Adrenal gland (tissue), 12 donors: ENCODE measurements around the gene SH2D4B. TPM values are rescaled to one million over a fixed set of nuclear protein-coding genes. Genes with fewer than 3 reads are reported as not detected.
"Not testable (repeated sequence)": the region's sequence is repeated elsewhere in the genome, so short reads cannot be mapped to it uniquely, and the experiment has no call there.

ENCODE experiments used
- DNase-seq, 7 donors: peaks; one replicate each; pipeline ENCODE4 v3.0.0-alpha.2; 2019 to 2020
- H3K27ac ChIP-seq, 5 donors: fragments of 200-600 bp; sonication (generic) in 4 of 5; 1 replicate in 3 of 5; 2 replicates in 2 of 5; pipeline versions ENCODE4 v1.5.1 to v1.8.0; 2016 to 2020; ENCODE audit warnings: mild to moderate bottlenecking in 1 of 5
- H3K27me3 ChIP-seq: fragments of 200-600 bp; 2 replicates; pipeline ENCODE4 v1.8.0; 2021
- H3K36me3 ChIP-seq, 2 donors: fragments of 200-600 bp; replicated peaks in 1 of 2; 1 replicate in 1 of 2; 2 replicates in 1 of 2; pipeline versions ENCODE4 v1.5.1 to v1.8.0; 2018 to 2022
- H3K4me1 ChIP-seq, 2 donors: fragments of 200-600 bp; replicated peaks in 1 of 2; 1 replicate in 1 of 2; 2 replicates in 1 of 2; pipeline versions ENCODE4 v1.5.1 to v1.8.0; 2018 to 2021
- H3K4me3 ChIP-seq, 4 donors: fragments of 200-600 bp; sonication (generic) in 3 of 4; one replicate each; pipeline ENCODE4 v1.5.1; 2016 to 2018
- H3K9me3 ChIP-seq, 3 donors: fragments of 200-600 bp; sonication (generic) in 1 of 3; replicated peaks in 1 of 3; 1 replicate in 2 of 3; 2 replicates in 1 of 3; pipeline versions ENCODE4 v1.5.1 to v1.8.0; 2016 to 2021
- CTCF ChIP-seq, 6 experiments: fragments of 450-650 bp in 4 of 6; fragments of 200-600 bp in 2 of 6; sonication (generic) in 1 of 6; IDR thresholded peaks; 1 replicate in 5 of 6; 2 replicates in 1 of 6; pipeline versions ENCODE4 v1.5.1 to v1.8.0; 2016 to 2021; ENCODE audit warnings: antibody characterized with exemption in 6 of 6, mild to moderate bottlenecking in 2 of 6, moderate library complexity in 1 of 6
- POLR2A ChIP-seq, 2 donors: fragments of 450-650 bp; IDR thresholded peaks; one replicate each; pipeline ENCODE4 v1.6.1; 2017; ENCODE audit warnings: antibody characterized with exemption in 2 of 2, mild to moderate bottlenecking in 2 of 2, moderate library complexity in 1 of 2
- WGBS, 4 donors: extraction: QIAGEN DNeasy Blood & Tissue Kit in 2 of 4; methylation state at CpG; one replicate each; pipeline versions ENCODE4 v1.1.5 to v1.1.7; 2013 to 2017; 5-methylcytosine and 5-hydroxymethylcytosine counted together
- intact Hi-C, 2 donors: fragments of 100-400 bp; cut with DNase I; formaldehyde crosslinking; loops; one replicate each; pipeline versions ENCODE4 v1.14.1 to v1.15.0; 2022 to 2023
- polyA plus RNA-seq, 3 donors: library from polyadenylated mRNA; stranded (reverse); fragments of 200-250 nt in 2 of 3; fragments of 350-450 nt in 1 of 3; fragmentation: Illumina TruSeq in 1 of 3; extraction: RNeasy Lipid Tissue Mini Kit (QIAGEN cat#74804) in 1 of 3; gene quantifications; one replicate each; pipeline ENCODE4 v1.2.3, GENCODE V29; 2013 to 2014
- total RNA-seq, 9 donors: library from RNA; depleted of rRNA in 4 of 9; stranded (reverse); fragments of >200 nt in 4 of 9; fragments of 120-200 nt in 1 of 9; fragmentation: NEBNext Ultra II Directional in 1 of 9; extraction: Animal tissue kit (Norgen Biotek cat#: 25700) in 1 of 9; gene quantifications; one replicate each; pipeline versions ENCODE4 v1.1.0 to v1.2.4, GENCODE V29; 2013 to 2023
- donor health status: healthy with polysubstance abuse.
- donor health status: Bipolar disorder and iron deficiency.
- donor health status: DM: yes; HTN: yes; CAD: no.
- donor health status: DM: no; HTN: no; CAD: no.
- donor health status: DM: no; HTN: no; CAD: no.
- donor health status: DM: yes; HTN: yes; CAD: no.

The SH2D4B gene
- total and polyA plus RNA-seq, 12 donors, result 0.06 to 0.35 (median 0.07) TPM; not detected in 9

DNA sequence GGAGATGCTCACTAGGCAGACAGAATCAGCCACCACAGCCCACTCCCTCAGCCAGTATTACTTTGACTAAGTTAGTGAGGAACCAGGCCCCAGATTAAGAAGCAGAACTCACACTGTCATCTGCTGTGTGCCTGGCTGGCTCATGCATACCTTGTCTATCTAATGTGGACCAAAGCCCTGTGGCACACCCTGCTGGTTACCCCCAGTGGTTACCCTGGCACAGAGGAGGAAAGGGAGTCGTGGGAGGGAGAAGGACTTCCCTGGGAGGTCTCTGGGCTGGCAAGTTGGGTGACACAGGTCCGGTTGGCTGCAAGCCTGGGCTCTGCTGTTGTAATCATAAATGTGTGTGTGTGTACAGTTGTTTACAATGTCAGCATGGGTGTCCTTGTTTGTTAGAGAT lies 7.5 kb upstream of the SH2D4B start:
- no peak overlapping the region for H3K4me3 ChIP-seq
- peak in 3 of 7 donors; percentile 31 to 49 (median 47) for DNase-seq
- no peaks in the 10 kb centered on the region for H3K9me3 ChIP-seq
- H3K27ac ChIP-seq, result no peak overlapping the region
- intact Hi-C loops, result no loop called here
- peaks cover 0 to 2% of the 10 kb centered on the region in 2 donors for H3K4me1 ChIP-seq
- WGBS, 4 donors, result 52 to 60% (median 56%) methylated on average over 1 to 2 of the region's 2 CpGs
- H3K27me3 ChIP-seq, result no peaks in the 10 kb centered on the region
- no peak for TF ChIP-seq POLR2A (IDR thresholded peaks at IDR 0.05)
- TF ChIP-seq CTCF (IDR thresholded peaks at IDR 0.05), result peak in 3 of 6 experiments; percentile 11 to 32 (median 25)
- H3K36me3 ChIP-seq, result no peaks in the 10 kb centered on the region

DNA sequence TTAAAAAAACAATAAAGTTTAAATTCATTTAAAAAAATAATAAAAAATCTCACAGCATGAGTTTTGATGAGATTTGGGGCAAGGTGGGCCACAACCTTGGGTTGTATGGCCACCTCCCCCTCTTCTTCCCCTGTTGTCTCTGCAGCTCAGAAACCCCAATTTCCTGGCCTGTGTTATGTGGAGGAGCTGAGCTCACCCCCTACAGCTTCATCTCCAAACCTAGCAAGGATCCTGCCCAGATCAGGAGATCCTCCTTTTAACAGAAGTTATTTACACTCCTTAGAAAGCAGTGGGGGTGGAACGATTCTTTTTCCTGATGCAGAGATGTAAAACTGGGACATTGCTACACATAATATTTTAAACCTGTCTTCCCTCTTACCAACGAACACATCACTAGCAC lies 6.9 kb upstream of the SH2D4B start:
- Histone ChIP-seq H3K27ac (no peak overlapping the region), H3K9me3 (no peaks in the 10 kb centered on the region), H3K4me3 (no peak overlapping the region), H3K36me3 (no peaks in the 10 kb centered on the region), H3K4me1 (no peaks in the 10 kb centered on the region), H3K27me3 (no peaks in the 10 kb centered on the region)
- WGBS, 4 donors, result 36 to 44% (median 42%) methylated on average over 2 of the region's 2 CpGs
- intact Hi-C loops, result no loop called here
- DNase-seq, result no peak
- TF ChIP-seq CTCF (IDR thresholded peaks at IDR 0.05) (no peak), POLR2A (IDR thresholded peaks at IDR 0.05) (no peak)

DNA sequence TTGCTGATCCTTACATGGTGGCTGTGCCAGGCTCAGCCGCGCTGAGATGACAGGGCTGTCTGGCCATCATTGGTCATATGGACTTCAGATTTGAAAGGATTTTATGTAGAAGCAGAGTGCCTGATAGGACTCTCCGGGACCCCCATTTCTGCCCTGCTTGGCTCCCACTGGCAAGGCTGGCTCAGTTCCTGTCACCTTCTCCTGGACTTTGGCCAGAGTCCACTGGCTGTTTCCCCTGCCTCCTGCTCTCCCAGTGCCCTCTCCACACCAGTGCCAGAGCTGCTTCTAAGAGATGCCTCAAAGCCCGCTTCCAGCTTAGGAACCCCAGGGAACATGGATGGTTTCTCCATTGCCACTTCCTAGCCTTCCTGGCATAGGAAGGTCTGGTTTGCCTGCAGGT lies 5.1 kb upstream of the SH2D4B start:
- H3K9me3 ChIP-seq, result no peaks in the 10 kb centered on the region
- intact Hi-C loops, result no loop called here
- H3K27me3 ChIP-seq, result no peaks in the 10 kb centered on the region
- WGBS, 4 donors, result 89 to 94% (median 91%) methylated on average over 4 of the region's 4 CpGs
- peak in 1 of 7 donors; percentile 42 for DNase-seq
- H3K27ac ChIP-seq, result no peak overlapping the region
- TF ChIP-seq CTCF (IDR thresholded peaks at IDR 0.05) (no peak), POLR2A (IDR thresholded peaks at IDR 0.05) (no peak)
- no peaks in the 10 kb centered on the region for H3K4me1 ChIP-seq
- no peak overlapping the region for H3K4me3 ChIP-seq
- H3K36me3 ChIP-seq, result no peaks in the 10 kb centered on the region

DNA sequence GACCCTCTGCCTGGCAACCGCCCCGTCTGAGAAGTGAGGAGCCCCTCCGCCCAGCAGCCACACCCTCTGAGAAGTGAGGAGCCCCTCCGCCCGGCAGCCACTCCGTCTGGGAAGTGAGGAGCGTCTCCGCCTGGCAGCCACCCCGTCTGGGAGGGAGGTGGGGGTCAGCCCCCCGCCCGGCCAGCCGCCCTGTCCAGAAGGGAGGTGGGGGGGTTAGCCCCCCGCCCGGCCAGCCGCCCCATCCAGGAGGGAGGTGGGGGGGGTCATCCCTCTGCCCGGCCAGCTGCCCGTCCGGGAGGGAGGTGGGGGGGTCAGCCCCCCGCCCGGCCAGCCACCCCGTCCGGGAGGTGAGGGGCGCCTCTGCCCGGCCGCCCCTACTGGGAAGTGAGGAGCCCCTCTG lies 3.6 kb upstream of the SH2D4B start:
- WGBS, 4 donors, result 88 to 90% methylated on average over 8 to 19 of the region's 25 CpGs; no CpG with 5 or more reads in 2 of the 4 donors
- H3K4me3 ChIP-seq, H3K27ac ChIP-seq, H3K4me1 ChIP-seq, H3K36me3 ChIP-seq, H3K27me3 ChIP-seq, intact Hi-C loops, H3K9me3 ChIP-seq: not testable (repeated sequence)
- DNase-seq, result peak in 1 of 7 donors; percentile 15

GRCh38 chr10:80534646-80535045 lies 3.1 kb upstream of the SH2D4B start:
- H3K27me3 ChIP-seq, H3K9me3 ChIP-seq, H3K36me3 ChIP-seq, H3K27ac ChIP-seq, DNase-seq, H3K4me1 ChIP-seq, H3K4me3 ChIP-seq, intact Hi-C loops: not testable (repeated sequence)
- 84 to 90% methylated on average over 11 to 19 of the region's 30 CpGs; no CpG with 5 or more reads in 2 of the 4 donors for WGBS, 4 donors
